ENCODE data around the gene TNPO3. TPM values are rescaled to one million over a fixed set of nuclear protein-coding genes. Genes with fewer than 3 reads are reported as not detected.

The TNPO3 gene
- 10 to 100 TPM; 38.5 to 52.5 (median 45.0) TPM for total RNA-seq (2021; fragmentation: NEBNext Ultra II Directional; extraction: Animal tissue kit (Norgen Biotek cat#: 25700))
- long read RNA-seq, full-length matches to known transcripts, result 18 of 32 reads
- long read RNA-seq, partial matches to known transcripts, result 8 of 32 reads
- long read RNA-seq, other reads (novel, unspliced or antisense), result 6 of 32 reads

DNA sequence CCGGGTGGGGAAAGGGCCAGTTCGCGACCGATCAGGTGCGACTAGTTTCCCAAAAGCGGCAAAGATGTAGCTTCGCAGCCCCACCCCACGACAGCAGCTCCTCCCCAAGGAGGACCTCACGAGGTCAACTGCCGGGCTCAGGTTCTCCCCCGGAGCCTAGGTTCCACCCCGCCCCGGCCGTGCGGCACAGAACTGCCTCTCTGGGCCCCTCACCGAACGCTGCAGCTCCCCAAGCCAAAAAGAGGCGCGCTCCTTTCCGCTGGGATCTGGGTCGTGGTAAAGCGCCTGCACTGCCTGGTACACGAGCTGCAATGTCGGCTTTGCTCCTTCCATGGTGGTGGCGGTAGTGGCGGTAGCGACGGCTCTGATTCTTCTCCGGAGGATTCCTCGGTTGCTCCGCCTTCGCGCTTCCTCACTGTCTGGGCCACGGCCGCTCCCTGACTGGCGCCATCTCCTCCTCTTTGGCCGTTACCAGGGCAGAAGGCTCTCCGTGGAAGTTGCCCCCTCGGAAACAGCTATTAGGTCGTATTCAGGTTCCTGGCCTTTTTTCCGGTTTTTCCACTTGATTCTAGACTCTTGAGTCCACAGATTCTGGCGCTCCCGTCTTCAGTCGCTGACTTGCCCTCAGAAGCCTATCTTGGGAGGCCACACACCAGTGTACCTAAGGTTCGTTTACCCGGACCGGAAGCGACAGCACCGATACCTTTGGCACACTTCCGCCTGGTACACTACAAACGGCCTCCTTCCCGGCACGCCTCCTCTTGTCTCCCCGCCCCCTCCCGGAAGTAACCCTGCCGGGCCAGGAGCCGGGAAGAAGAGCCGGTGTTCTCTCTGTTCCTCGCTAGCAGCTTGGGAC lies at the start of gene TNPO3:
TSS of gene TNPO3 (minus strand) at position 674 of the 856 bp plus-strand sequence. CDS start at position 333, 341 bp downstream.
- H3K27me3 Mint-ChIP-seq (ENCODE audit: insufficient read depth), result peaks cover 9% of the 10 kb centered on the region
- no peaks in the 10 kb centered on the region for H3K9me3 Mint-ChIP-seq
- TF ChIP-seq, protein P1, sequence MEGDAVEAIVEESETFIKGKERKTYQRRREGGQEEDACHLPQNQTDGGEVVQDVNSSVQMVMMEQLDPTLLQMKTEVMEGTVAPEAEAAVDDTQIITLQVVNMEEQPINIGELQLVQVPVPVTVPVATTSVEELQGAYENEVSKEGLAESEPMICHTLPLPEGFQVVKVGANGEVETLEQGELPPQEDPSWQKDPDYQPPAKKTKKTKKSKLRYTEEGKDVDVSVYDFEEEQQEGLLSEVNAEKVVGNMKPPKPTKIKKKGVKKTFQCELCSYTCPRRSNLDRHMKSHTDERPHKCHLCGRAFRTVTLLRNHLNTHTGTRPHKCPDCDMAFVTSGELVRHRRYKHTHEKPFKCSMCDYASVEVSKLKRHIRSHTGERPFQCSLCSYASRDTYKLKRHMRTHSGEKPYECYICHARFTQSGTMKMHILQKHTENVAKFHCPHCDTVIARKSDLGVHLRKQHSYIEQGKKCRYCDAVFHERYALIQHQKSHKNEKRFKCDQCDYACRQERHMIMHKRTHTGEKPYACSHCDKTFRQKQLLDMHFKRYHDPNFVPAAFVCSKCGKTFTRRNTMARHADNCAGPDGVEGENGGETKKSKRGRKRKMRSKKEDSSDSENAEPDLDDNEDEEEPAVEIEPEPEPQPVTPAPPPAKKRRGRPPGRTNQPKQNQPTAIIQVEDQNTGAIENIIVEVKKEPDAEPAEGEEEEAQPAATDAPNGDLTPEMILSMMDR (IDR thresholded peaks at IDR 0.05), result peak; percentile 18; the same call in 1 of the 2 replicates
- H3K27ac Mint-ChIP-seq, result peak within 1 kb of the TSS; percentile 100
- H3K36me3 Mint-ChIP-seq (ENCODE audit: low read depth), result peaks cover 12% of the 10 kb centered on the region
- peak within 1 kb of the TSS; percentile 96 for H3K4me3 Mint-ChIP-seq
- DNase-seq, result peak; percentile 86
- H3K4me1 Mint-ChIP-seq (ENCODE audit: low read depth), result peaks cover 29% of the 10 kb centered on the region

- Mint-ChIP-seq H3K4me1 (ENCODE audit: low read depth) (0 out of 2 replicates have a peak, but pooled peaks cover 5% of the 10 kb centered on the region), H3K36me3 (ENCODE audit: low read depth) (no peaks in the 10 kb centered on the region), H3K27ac (no peak overlapping the region), H3K4me3 (no peak overlapping the region), H3K9me3 (no peaks in the 10 kb centered on the region), H3K27me3 (ENCODE audit: insufficient read depth) (peaks cover 10% of the 10 kb centered on the region)
- DNase-seq, result no peak
- TF ChIP-seq, protein P1 (IDR thresholded peaks at IDR 0.05), result no peak
Measured at GRCh38 chr7:129103561-129104324, 48.8 kb upstream of the TNPO3 start.

DNA sequence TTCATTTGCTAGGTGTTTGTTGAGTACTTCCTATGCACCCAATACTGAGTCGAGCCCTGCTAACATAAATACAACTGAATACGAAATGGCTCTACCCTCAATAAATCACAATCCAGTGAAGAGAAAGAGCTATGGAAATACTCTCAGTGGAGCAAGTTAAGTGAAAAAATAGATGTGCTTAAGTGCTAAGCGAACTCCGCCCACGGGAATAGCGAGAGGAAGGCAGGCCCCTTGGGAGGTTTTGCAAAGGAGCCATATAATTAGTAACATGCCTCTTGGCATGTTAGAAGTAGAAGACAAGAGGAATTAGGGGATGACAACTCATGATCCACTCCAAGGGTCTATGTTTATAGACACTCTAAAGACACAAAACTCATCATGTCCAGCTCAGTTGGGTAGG lies 46.8 kb upstream of the TNPO3 start:
- H3K36me3 Mint-ChIP-seq (ENCODE audit: low read depth), result no peaks in the 10 kb centered on the region
- H3K27ac Mint-ChIP-seq, result no peak overlapping the region
- TF ChIP-seq, protein P1 (IDR thresholded peaks at IDR 0.05), result no peak
- no peaks in the 10 kb centered on the region for H3K9me3 Mint-ChIP-seq
- no peaks in the 10 kb centered on the region for H3K4me1 Mint-ChIP-seq (ENCODE audit: low read depth)
- H3K27me3 Mint-ChIP-seq (ENCODE audit: insufficient read depth), result peaks cover 13% of the 10 kb centered on the region
- no peak overlapping the region for H3K4me3 Mint-ChIP-seq
- DNase-seq, result no peak

- Mint-ChIP-seq H3K36me3 (ENCODE audit: low read depth) (no peaks in the 10 kb centered on the region), H3K4me3 (no peak overlapping the region), H3K9me3 (no peaks in the 10 kb centered on the region), H3K27ac (no peak overlapping the region), H3K4me1 (ENCODE audit: low read depth) (no peaks in the 10 kb centered on the region), H3K27me3 (ENCODE audit: insufficient read depth) (peaks cover 20% of the 10 kb centered on the region)
- no peak for DNase-seq
- TF ChIP-seq, protein P1 (IDR thresholded peaks at IDR 0.05), result no peak
Measured at GRCh38 chr7:129100827-129101166, 45.9 kb upstream of the TNPO3 start.

- TF ChIP-seq, protein P1 (IDR thresholded peaks at IDR 0.05), result no peak
- Mint-ChIP-seq H3K4me3 (no peak overlapping the region), H3K27ac (no peak overlapping the region), H3K4me1 (ENCODE audit: low read depth) (no peaks in the 10 kb centered on the region), H3K9me3 (no peaks in the 10 kb centered on the region), H3K27me3 (ENCODE audit: insufficient read depth) (peaks cover 11% of the 10 kb centered on the region), H3K36me3 (ENCODE audit: low read depth) (no peaks in the 10 kb centered on the region)
- DNase-seq, result no peak
Measured at GRCh38 chr7:129098409-129099084, 43.6 kb upstream of the TNPO3 start.

Measured in HFFc6 (cell line).